Natural killer cell treated with Interleukin-12 subunit alpha and Interleukin-12 subunit beta and Interleukin-15 and Interleukin-18, amount 100 ng/mL, for 72 hours (primary cell): ENCODE measurements around the gene OXNAD1. TPM values are rescaled to one million over a fixed set of nuclear protein-coding genes. Genes with fewer than 3 reads are reported as not detected.

Experiments
- ATAC-seq, 2 donors: fragments of 150-1000 bp; cut with Tn5 transposase in 1 of 2; sonication (Bioruptor Pico), chemical (Tn5 transposase) in 1 of 2; 2 replicates each; pipeline ENCODE4 v1.10.0; 2021
- DNase-seq: peaks from one replicate; pipeline ENCODE4 v3.0.0; 2022; ENCODE audit warnings: low spot score
- H3K27ac Mint-ChIP-seq, 2 donors: 1 replicate in 1 of 2; 2 replicates in 1 of 2; pipeline ENCODE4 v1.8.0; 2022; ENCODE audit warnings: mixed read lengths in 2 of 2, mild to moderate bottlenecking in 1 of 2, moderate library complexity in 1 of 2
- H3K27me3 Mint-ChIP-seq, 2 donors: 1 replicate in 1 of 2; 2 replicates in 1 of 2; pipeline ENCODE4 v1.8.0; 2022; ENCODE audit warnings: mixed read lengths in 2 of 2
- H3K36me3 Mint-ChIP-seq: one replicate; pipeline ENCODE4 v1.8.0; 2022; ENCODE audit warnings: mixed read lengths
- H3K4me1 Mint-ChIP-seq, 2 donors: 1 replicate in 1 of 2; 2 replicates in 1 of 2; pipeline ENCODE4 v1.8.0; 2022; ENCODE audit warnings: low read depth in 2 of 2, mixed read lengths in 2 of 2, mild to moderate bottlenecking in 1 of 2
- H3K4me3 Mint-ChIP-seq: one replicate; pipeline ENCODE4 v1.8.0; 2022; ENCODE audit warnings: mixed read lengths
- H3K9me3 Mint-ChIP-seq: 2 replicates; pipeline ENCODE4 v1.8.0; 2022; ENCODE audit warnings: mixed read lengths
- total RNA-seq, 2 donors: library from RNA; stranded (reverse); gene quantifications; one replicate each; pipeline ENCODE4 v1.2.3, GENCODE V29; 2022

The OXNAD1 gene
- total RNA-seq, 2 donors from 2014 or later = 16.0 to 31.4 TPM

- DNase-seq = no peak
- peaks cover 8% of the 10 kb centered on the region for H3K9me3 Mint-ChIP-seq
- H3K27me3 Mint-ChIP-seq = no peaks in the 10 kb centered on the region
- peaks cover 29% of the 10 kb centered on the region for H3K36me3 Mint-ChIP-seq
- H3K4me1 Mint-ChIP-seq = peaks cover 54 to 59% of the 10 kb centered on the region in 2 donors
- no peak for ATAC-seq
- peak overlapping the region; percentile 42 to 83 for H3K27ac Mint-ChIP-seq
- H3K4me3 Mint-ChIP-seq = no peak overlapping the region
Measured at GRCh38 chr3:16335772-16336645, 71.0 kb downstream of the OXNAD1 start.

GRCh38 chr3:16336825-16337224, 71.8 kb downstream of the OXNAD1 start:
- no peaks in the 10 kb centered on the region for H3K27me3 Mint-ChIP-seq
- ATAC-seq (no peak), DNase-seq (no peak)
- peaks cover 50 to 59% of the 10 kb centered on the region in 2 donors for H3K4me1 Mint-ChIP-seq
- H3K36me3 Mint-ChIP-seq = peaks cover 23% of the 10 kb centered on the region
- peaks cover 3% of the 10 kb centered on the region for H3K9me3 Mint-ChIP-seq
- no peak overlapping the region for H3K4me3 Mint-ChIP-seq
- H3K27ac Mint-ChIP-seq = peak overlapping the region; percentile 81 to 94

- no peaks in the 10 kb centered on the region for H3K27me3 Mint-ChIP-seq
- DNase-seq = peak; percentile 89
- H3K27ac Mint-ChIP-seq = peak overlapping the region; percentile 81 to 94
- ATAC-seq = peak; percentile 92 to 95
- peak overlapping the region; percentile 78 for H3K4me3 Mint-ChIP-seq
- H3K36me3 Mint-ChIP-seq = peaks cover 11% of the 10 kb centered on the region
- H3K4me1 Mint-ChIP-seq = peaks cover 47 to 50% of the 10 kb centered on the region in 2 donors
- no peaks in the 10 kb centered on the region for H3K9me3 Mint-ChIP-seq
Measured at GRCh38 chr3:16337856-16338540, 73.0 kb downstream of the OXNAD1 start.

- Mint-ChIP-seq H3K9me3 (no peaks in the 10 kb centered on the region), H3K27ac (peak overlapping the region; percentile 81 to 94), H3K4me1 (peaks cover 57 to 60% of the 10 kb centered on the region in 2 donors), H3K27me3 (no peaks in the 10 kb centered on the region), H3K4me3 (peak overlapping the region; percentile 78), H3K36me3 (peaks cover 20% of the 10 kb centered on the region)
- ATAC-seq = peak; percentile 86 to 92
- DNase-seq = peak; percentile 74
Measured at GRCh38 chr3:16338999-16339398, 74.0 kb downstream of the OXNAD1 start.

GRCh38 chr3:16343101-16343500, 78.1 kb downstream of the OXNAD1 start:
- DNase-seq (no peak), ATAC-seq (no peak)
- peaks cover 16% of the 10 kb centered on the region for H3K36me3 Mint-ChIP-seq
- H3K27me3 Mint-ChIP-seq = no peaks in the 10 kb centered on the region
- peak overlapping the region; percentile 38 to 56 for H3K27ac Mint-ChIP-seq
- H3K4me1 Mint-ChIP-seq = peaks cover 56 to 63% of the 10 kb centered on the region in 2 donors
- no peak overlapping the region for H3K4me3 Mint-ChIP-seq
- no peaks in the 10 kb centered on the region for H3K9me3 Mint-ChIP-seq

- H3K4me3 Mint-ChIP-seq = no peak overlapping the region
- H3K27me3 Mint-ChIP-seq = no peaks in the 10 kb centered on the region
- H3K4me1 Mint-ChIP-seq = peaks cover 32 to 53% of the 10 kb centered on the region in 2 donors
- peaks cover 38% of the 10 kb centered on the region for H3K36me3 Mint-ChIP-seq
- DNase-seq (no peak), ATAC-seq (peak; percentile 66 to 75)
- H3K9me3 Mint-ChIP-seq = no peaks in the 10 kb centered on the region
- peak overlapping the region; percentile 13 to 82 for H3K27ac Mint-ChIP-seq
Measured at GRCh38 chr3:16346413-16347081, 81.5 kb downstream of the OXNAD1 start.

GRCh38 chr3:16347548-16347947, 82.5 kb downstream of the OXNAD1 start:
- H3K4me1 Mint-ChIP-seq = peaks cover 32 to 53% of the 10 kb centered on the region in 2 donors
- H3K36me3 Mint-ChIP-seq = peaks cover 38% of the 10 kb centered on the region
- no peaks in the 10 kb centered on the region for H3K27me3 Mint-ChIP-seq
- no peaks in the 10 kb centered on the region for H3K9me3 Mint-ChIP-seq
- DNase-seq (no peak), ATAC-seq (no peak)
- peak overlapping the region; percentile 13 to 82 for H3K27ac Mint-ChIP-seq
- H3K4me3 Mint-ChIP-seq = no peak overlapping the region

GRCh38 chr3:16349986-16350596, 85.1 kb downstream of the OXNAD1 start:
- DNase-seq (no peak), ATAC-seq (no peak)
- H3K27ac Mint-ChIP-seq = no peak overlapping the region
- no peaks in the 10 kb centered on the region for H3K27me3 Mint-ChIP-seq
- H3K4me3 Mint-ChIP-seq = no peak overlapping the region
- peaks cover 39% of the 10 kb centered on the region for H3K36me3 Mint-ChIP-seq
- H3K4me1 Mint-ChIP-seq = peaks cover 34 to 45% of the 10 kb centered on the region in 2 donors
- no peaks in the 10 kb centered on the region for H3K9me3 Mint-ChIP-seq

- no peak overlapping the region for H3K4me3 Mint-ChIP-seq
- H3K4me1 Mint-ChIP-seq = peaks cover 34 to 43% of the 10 kb centered on the region in 2 donors
- H3K27ac Mint-ChIP-seq = no peak overlapping the region
- no peak for DNase-seq
- peaks cover 35% of the 10 kb centered on the region for H3K36me3 Mint-ChIP-seq
- no peaks in the 10 kb centered on the region for H3K9me3 Mint-ChIP-seq
- ATAC-seq = no peak
- no peaks in the 10 kb centered on the region for H3K27me3 Mint-ChIP-seq
Measured at GRCh38 chr3:16350597-16351318, 85.7 kb downstream of the OXNAD1 start.

- Mint-ChIP-seq H3K27ac (peak overlapping the region; percentile 3 to 58), H3K27me3 (no peaks in the 10 kb centered on the region), H3K36me3 (peaks cover 35% of the 10 kb centered on the region), H3K4me1 (peaks cover 24 to 40% of the 10 kb centered on the region in 2 donors), H3K9me3 (no peaks in the 10 kb centered on the region), H3K4me3 (no peak overlapping the region)
- DNase-seq = no peak
- ATAC-seq = no peak
Measured at GRCh38 chr3:16352428-16352827, 87.4 kb downstream of the OXNAD1 start.

GRCh38 chr3:16354291-16354690, 89.3 kb downstream of the OXNAD1 start:
- ATAC-seq = no peak
- no peak for DNase-seq
- Mint-ChIP-seq H3K27me3 (no peaks in the 10 kb centered on the region), H3K4me3 (no peak overlapping the region), H3K27ac (peak overlapping the region; percentile 2 to 17), H3K9me3 (no peaks in the 10 kb centered on the region), H3K4me1 (peaks cover 21 to 33% of the 10 kb centered on the region in 2 donors), H3K36me3 (peaks cover 27% of the 10 kb centered on the region)
